Measurements from ENCODE around the gene MSRB3. TPM values are rescaled to one million over a fixed set of nuclear protein-coding genes. Genes with fewer than 3 reads are reported as not detected.

The MSRB3 gene
- total RNA-seq, 1 experiment from 2014 or later = 1.8 TPM

DNA sequence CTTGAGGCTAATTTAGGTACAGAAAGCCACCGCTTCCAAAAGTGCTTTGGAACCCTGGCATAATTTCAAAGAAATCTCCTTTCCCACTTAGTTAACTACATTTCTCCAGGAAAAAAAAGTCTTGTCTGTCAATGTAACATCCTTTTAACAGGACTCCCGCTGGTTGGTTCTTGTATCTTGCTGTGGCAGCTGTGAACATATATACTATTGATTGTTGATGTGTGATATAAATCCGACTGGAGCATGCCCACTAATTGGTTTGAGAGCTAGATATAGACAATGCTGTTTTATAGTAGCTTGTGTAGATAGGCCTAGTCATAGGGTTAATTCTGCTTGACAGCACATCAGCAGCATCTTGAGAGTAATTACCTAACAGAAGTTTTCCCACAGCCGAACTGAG, 89.6 kb downstream of the MSRB3 start:
- Mint-ChIP-seq H3K36me3 (no peaks in the 10 kb centered on the region), H3K9me3 (no peaks in the 10 kb centered on the region), H3K27me3 (ENCODE audit: low read depth) (no peaks in the 10 kb centered on the region), H3K4me1 (peaks cover 1% of the 10 kb centered on the region), H3K4me3 (no peak overlapping the region), H3K27ac (no peak overlapping the region)
- CTCF ChIA-PET = no interaction called here
- DNase-seq (ENCODE audit: low spot score) = no peak
- POLR2A ChIA-PET = no interaction called here
- TF ChIP-seq JUN (CRISPR knock-in tag; IDR thresholded peaks at IDR 0.05) (no peak), OVOL2 (CRISPR knock-in tag; IDR thresholded peaks at IDR 0.05; ENCODE audit: borderline replicate concordance) (no peak), ATF1 (CRISPR knock-in tag; IDR thresholded peaks at IDR 0.05) (no peak), ZNF317 (CRISPR knock-in tag; IDR thresholded peaks at IDR 0.05; ENCODE audit: borderline replicate concordance, low read depth) (no peak), TEAD4 (CRISPR knock-in tag; IDR thresholded peaks at IDR 0.05) (no peak), ZNF138 (CRISPR knock-in tag; conservative IDR thresholded peaks at IDR 0.05) (no peak), NR2C2 (CRISPR knock-in tag; IDR thresholded peaks at IDR 0.05) (no peak), ESRRA (CRISPR knock-in tag; IDR thresholded peaks at IDR 0.05; ENCODE audit: borderline replicate concordance) (no peak)
- TF ChIP-seq, protein P1, sequence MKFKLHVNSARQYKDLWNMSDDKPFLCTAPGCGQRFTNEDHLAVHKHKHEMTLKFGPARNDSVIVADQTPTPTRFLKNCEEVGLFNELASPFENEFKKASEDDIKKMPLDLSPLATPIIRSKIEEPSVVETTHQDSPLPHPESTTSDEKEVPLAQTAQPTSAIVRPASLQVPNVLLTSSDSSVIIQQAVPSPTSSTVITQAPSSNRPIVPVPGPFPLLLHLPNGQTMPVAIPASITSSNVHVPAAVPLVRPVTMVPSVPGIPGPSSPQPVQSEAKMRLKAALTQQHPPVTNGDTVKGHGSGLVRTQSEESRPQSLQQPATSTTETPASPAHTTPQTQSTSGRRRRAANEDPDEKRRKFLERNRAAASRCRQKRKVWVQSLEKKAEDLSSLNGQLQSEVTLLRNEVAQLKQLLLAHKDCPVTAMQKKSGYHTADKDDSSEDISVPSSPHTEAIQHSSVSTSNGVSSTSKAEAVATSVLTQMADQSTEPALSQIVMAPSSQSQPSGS (CRISPR knock-in tag; IDR thresholded peaks at IDR 0.05; ENCODE audit: borderline replicate concordance, low read depth) = no peak
- TF ChIP-seq, protein P2, sequence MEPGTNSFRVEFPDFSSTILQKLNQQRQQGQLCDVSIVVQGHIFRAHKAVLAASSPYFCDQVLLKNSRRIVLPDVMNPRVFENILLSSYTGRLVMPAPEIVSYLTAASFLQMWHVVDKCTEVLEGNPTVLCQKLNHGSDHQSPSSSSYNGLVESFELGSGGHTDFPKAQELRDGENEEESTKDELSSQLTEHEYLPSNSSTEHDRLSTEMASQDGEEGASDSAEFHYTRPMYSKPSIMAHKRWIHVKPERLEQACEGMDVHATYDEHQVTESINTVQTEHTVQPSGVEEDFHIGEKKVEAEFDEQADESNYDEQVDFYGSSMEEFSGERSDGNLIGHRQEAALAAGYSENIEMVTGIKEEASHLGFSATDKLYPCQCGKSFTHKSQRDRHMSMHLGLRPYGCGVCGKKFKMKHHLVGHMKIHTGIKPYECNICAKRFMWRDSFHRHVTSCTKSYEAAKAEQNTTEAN (CRISPR knock-in tag; IDR thresholded peaks at IDR 0.05) = no peak
- ATAC-seq = no peak

DNA sequence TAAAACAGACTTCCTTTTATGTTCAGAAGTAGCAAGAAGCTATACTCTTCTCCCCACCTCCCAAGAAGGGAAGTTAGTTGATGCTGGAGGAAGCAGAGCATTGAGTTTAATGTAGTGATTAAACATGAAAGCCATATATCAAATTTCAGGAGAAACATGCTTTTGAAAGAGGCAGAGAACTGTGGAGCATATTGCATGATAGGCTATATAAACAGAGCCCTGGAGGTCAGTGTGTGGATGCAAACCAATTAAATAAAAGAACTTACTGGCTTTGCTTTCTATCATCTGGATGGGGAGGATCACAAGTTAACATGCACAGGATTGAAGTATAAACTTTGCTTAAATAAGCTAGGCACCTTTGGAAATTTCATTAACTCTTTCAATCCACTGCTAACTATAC, 94.1 kb downstream of the MSRB3 start:
- no peaks in the 10 kb centered on the region for H3K4me1 Mint-ChIP-seq
- no peaks in the 10 kb centered on the region for H3K27me3 Mint-ChIP-seq (ENCODE audit: low read depth)
- TF ChIP-seq PRRX2 (CRISPR knock-in tag; IDR thresholded peaks at IDR 0.05) (no peak), ZNF121 (CRISPR knock-in tag; IDR thresholded peaks at IDR 0.05) (no peak), GTF2I (CRISPR knock-in tag; conservative IDR thresholded peaks at IDR 0.05) (no peak), JAZF1 (CRISPR knock-in tag; IDR thresholded peaks at IDR 0.05) (no peak), CREM (CRISPR knock-in tag; IDR thresholded peaks at IDR 0.05) (no peak), ZBTB21 (CRISPR knock-in tag; IDR thresholded peaks at IDR 0.05; ENCODE audit: borderline replicate concordance) (no peak), TCF7 (CRISPR knock-in tag; IDR thresholded peaks at IDR 0.05; ENCODE audit: low read depth) (no peak), NFYB (CRISPR knock-in tag; conservative IDR thresholded peaks at IDR 0.05; ENCODE audit: low read depth) (no peak), FOXP1 (CRISPR knock-in tag; IDR thresholded peaks at IDR 0.05; ENCODE audit: borderline replicate concordance) (no peak), ZNF138 (CRISPR knock-in tag; conservative IDR thresholded peaks at IDR 0.05) (no peak), MYBL2 (CRISPR knock-in tag; IDR thresholded peaks at IDR 0.05) (no peak)
- TF ChIP-seq, protein P3, sequence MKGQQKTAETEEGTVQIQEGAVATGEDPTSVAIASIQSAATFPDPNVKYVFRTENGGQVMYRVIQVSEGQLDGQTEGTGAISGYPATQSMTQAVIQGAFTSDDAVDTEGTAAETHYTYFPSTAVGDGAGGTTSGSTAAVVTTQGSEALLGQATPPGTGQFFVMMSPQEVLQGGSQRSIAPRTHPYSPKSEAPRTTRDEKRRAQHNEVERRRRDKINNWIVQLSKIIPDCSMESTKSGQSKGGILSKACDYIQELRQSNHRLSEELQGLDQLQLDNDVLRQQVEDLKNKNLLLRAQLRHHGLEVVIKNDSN (CRISPR knock-in tag; IDR thresholded peaks at IDR 0.05) = no peak
- TF ChIP-seq, protein P4, sequence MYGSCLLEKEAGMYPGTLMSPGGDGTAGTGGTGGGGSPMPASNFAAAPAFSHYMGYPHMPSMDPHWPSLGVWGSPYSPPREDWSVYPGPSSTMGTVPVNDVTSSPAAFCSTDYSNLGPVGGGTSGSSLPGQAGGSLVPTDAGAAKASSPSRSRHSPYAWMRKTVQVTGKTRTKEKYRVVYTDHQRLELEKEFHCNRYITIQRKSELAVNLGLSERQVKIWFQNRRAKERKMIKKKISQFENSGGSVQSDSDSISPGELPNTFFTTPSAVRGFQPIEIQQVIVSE (CRISPR knock-in tag; IDR thresholded peaks at IDR 0.05; ENCODE audit: borderline replicate concordance) = no peak
- TF ChIP-seq, protein P5, sequence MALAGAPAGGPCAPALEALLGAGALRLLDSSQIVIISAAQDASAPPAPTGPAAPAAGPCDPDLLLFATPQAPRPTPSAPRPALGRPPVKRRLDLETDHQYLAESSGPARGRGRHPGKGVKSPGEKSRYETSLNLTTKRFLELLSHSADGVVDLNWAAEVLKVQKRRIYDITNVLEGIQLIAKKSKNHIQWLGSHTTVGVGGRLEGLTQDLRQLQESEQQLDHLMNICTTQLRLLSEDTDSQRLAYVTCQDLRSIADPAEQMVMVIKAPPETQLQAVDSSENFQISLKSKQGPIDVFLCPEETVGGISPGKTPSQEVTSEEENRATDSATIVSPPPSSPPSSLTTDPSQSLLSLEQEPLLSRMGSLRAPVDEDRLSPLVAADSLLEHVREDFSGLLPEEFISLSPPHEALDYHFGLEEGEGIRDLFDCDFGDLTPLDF (CRISPR knock-in tag; IDR thresholded peaks at IDR 0.05) = no peak
- no peak for ATAC-seq
- no peaks in the 10 kb centered on the region for H3K9me3 Mint-ChIP-seq
- H3K36me3 Mint-ChIP-seq = no peaks in the 10 kb centered on the region
- no peak overlapping the region for H3K27ac Mint-ChIP-seq
- POLR2A ChIA-PET = no interaction called here
- CTCF ChIA-PET = interaction anchor here (1.1 kb wide), 1 partner anchor 184 kb away, joined by 3 read pairs; no protein-coding TSS in a partner anchor
- DNase-seq (ENCODE audit: low spot score) = no peak
- no peak overlapping the region for H3K4me3 Mint-ChIP-seq
